ENCODE results near the gene OR5AU1. TPM values are rescaled to one million over a fixed set of nuclear protein-coding genes. Genes with fewer than 3 reads are reported as not detected.

The OR5AU1 gene
- total and polyA plus RNA-seq, 2 experiments from 2014 or later: not detected

- no peak overlapping the region for H3K4me3 ChIP-seq
- H3K36me3 ChIP-seq: no peaks in the 10 kb centered on the region
- TF ChIP-seq CTCF (IDR thresholded peaks at IDR 0.05; ENCODE audit: low read depth, low read length): no peak
- H3K4me1 ChIP-seq (ENCODE audit: low read depth): no peaks in the 10 kb centered on the region
- no peaks in the 10 kb centered on the region for H3K9me3 ChIP-seq (ENCODE audit: low read depth)
- no peak overlapping the region for H3K27ac ChIP-seq
- no peak for DNase-seq (ENCODE audit: low read depth in 1 of 2, low spot score in 1 of 2)
- no peaks in the 10 kb centered on the region for H3K27me3 ChIP-seq
Observed at GRCh38 chr14:21192875-21193535, 37.1 kb upstream of the OR5AU1 start.

- no peaks in the 10 kb centered on the region for H3K9me3 ChIP-seq (ENCODE audit: low read depth)
- H3K27me3 ChIP-seq: no peaks in the 10 kb centered on the region
- H3K4me1 ChIP-seq (ENCODE audit: low read depth): no peaks in the 10 kb centered on the region
- H3K36me3 ChIP-seq: no peaks in the 10 kb centered on the region
- no peak overlapping the region for H3K4me3 ChIP-seq
- TF ChIP-seq CTCF (IDR thresholded peaks at IDR 0.05; ENCODE audit: low read depth, low read length): no peak
- DNase-seq (ENCODE audit: low read depth in 1 of 2, low spot score in 1 of 2): no peak
- no peak overlapping the region for H3K27ac ChIP-seq
Observed at GRCh38 chr14:21192447-21192822, 36.6 kb upstream of the OR5AU1 start.

GRCh38 chr14:21191809-21192446 lies 36.1 kb upstream of the OR5AU1 start:
- Histone ChIP-seq H3K36me3 (no peaks in the 10 kb centered on the region), H3K9me3 (ENCODE audit: low read depth) (no peaks in the 10 kb centered on the region), H3K4me3 (no peak overlapping the region), H3K4me1 (ENCODE audit: low read depth) (no peaks in the 10 kb centered on the region), H3K27me3 (no peaks in the 10 kb centered on the region), H3K27ac (no peak overlapping the region)
- peak; percentile 56 to 82 for DNase-seq (ENCODE audit: low read depth in 1 of 2, low spot score in 1 of 2)
- TF ChIP-seq CTCF (IDR thresholded peaks at IDR 0.05; ENCODE audit: low read depth, low read length): no peak

- no peak for DNase-seq (ENCODE audit: low read depth in 1 of 2, low spot score in 1 of 2)
- Histone ChIP-seq H3K27me3 (no peaks in the 10 kb centered on the region), H3K4me1 (ENCODE audit: low read depth) (no peaks in the 10 kb centered on the region), H3K36me3 (no peaks in the 10 kb centered on the region), H3K9me3 (ENCODE audit: low read depth) (no peaks in the 10 kb centered on the region), H3K4me3 (no peak overlapping the region), H3K27ac (no peak overlapping the region)
- TF ChIP-seq CTCF (IDR thresholded peaks at IDR 0.05; ENCODE audit: low read depth, low read length): no peak
Observed at GRCh38 chr14:21191261-21191808, 35.5 kb upstream of the OR5AU1 start.

GRCh38 chr14:21185491-21185890 lies 29.6 kb upstream of the OR5AU1 start:
- no peaks in the 10 kb centered on the region for H3K27me3 ChIP-seq

More at GRCh38 chr14:21185491-21185890, 29.6 kb upstream of the OR5AU1 start:
- Histone ChIP-seq H3K27ac (no peak overlapping the region), H3K36me3 (no peaks in the 10 kb centered on the region), H3K9me3 (ENCODE audit: low read depth) (no peaks in the 10 kb centered on the region), H3K4me3 (no peak overlapping the region), H3K4me1 (ENCODE audit: low read depth) (no peaks in the 10 kb centered on the region)
- DNase-seq (ENCODE audit: low read depth in 1 of 2, low spot score in 1 of 2): peak in 1 of 2 donors; percentile 78
- TF ChIP-seq CTCF (IDR thresholded peaks at IDR 0.05; ENCODE audit: low read depth, low read length): no peak

All from cardiac muscle cell (in vitro differentiated cells and primary cell).